Measurements from ENCODE around the gene CROCC2.

Gene CROCC2

GRCh38 chr2:240986787-240987411 lies 80.8 kb downstream of the CROCC2 start:
- H3K36me3 ChIP-seq (ENCODE audit: insufficient read depth, low read length): no peaks in the 10 kb centered on the region
- H3K4me1 ChIP-seq (ENCODE audit: insufficient read depth, low read length, severe bottlenecking): peaks cover 5% of the 10 kb centered on the region
- H3K9me2 ChIP-seq (ENCODE audit: low read depth, low read length): no peaks in the 10 kb centered on the region
- no peaks in the 10 kb centered on the region for H4K20me1 ChIP-seq (ENCODE audit: insufficient read depth, low read length)
- H3K27me3 ChIP-seq (ENCODE audit: insufficient read depth, low read length): no peaks in the 10 kb centered on the region
- no peaks in the 10 kb centered on the region for H3K9me3 ChIP-seq (ENCODE audit: low read length)
- H3K4me3 ChIP-seq (ENCODE audit: low read depth, low read length, poor library complexity, severe bottlenecking): no peak overlapping the region
- H3K27ac ChIP-seq (ENCODE audit: low read depth, low read length, poor library complexity, severe bottlenecking): no peak overlapping the region
- no peak overlapping the region for H2AFZ ChIP-seq (ENCODE audit: low read length)
- H3K79me2 ChIP-seq (ENCODE audit: insufficient read depth, low read length): no peaks in the 10 kb centered on the region
- no peaks in the 10 kb centered on the region for H3F3A ChIP-seq (ENCODE audit: insufficient read depth, low read length)
- TF ChIP-seq CTCF (IDR thresholded peaks at IDR 0.05; ENCODE audit: low read length) (no peak), EZH2 (IDR thresholded peaks at IDR 0.05; ENCODE audit: borderline replicate concordance, low read length) (no peak)
- H3K4me2 ChIP-seq (ENCODE audit: low read length): no peak overlapping the region
- no peak overlapping the region for H3K9ac ChIP-seq (ENCODE audit: low read length)

GRCh38 chr2:240987588-240987987 lies 81.5 kb downstream of the CROCC2 start:
- H3K4me1 ChIP-seq (ENCODE audit: insufficient read depth, low read length, severe bottlenecking): peaks cover 5% of the 10 kb centered on the region
- H3K9me3 ChIP-seq (ENCODE audit: low read length): no peaks in the 10 kb centered on the region
- H2AFZ ChIP-seq (ENCODE audit: low read length): no peak overlapping the region
- H3K36me3 ChIP-seq (ENCODE audit: insufficient read depth, low read length): no peaks in the 10 kb centered on the region
- no peak overlapping the region for H3K9ac ChIP-seq (ENCODE audit: low read length)
- no peaks in the 10 kb centered on the region for H3F3A ChIP-seq (ENCODE audit: insufficient read depth, low read length)
- no peaks in the 10 kb centered on the region for H3K9me2 ChIP-seq (ENCODE audit: low read depth, low read length)
- H4K20me1 ChIP-seq (ENCODE audit: insufficient read depth, low read length): no peaks in the 10 kb centered on the region
- TF ChIP-seq EZH2 (IDR thresholded peaks at IDR 0.05; ENCODE audit: borderline replicate concordance, low read length) (no peak), CTCF (IDR thresholded peaks at IDR 0.05; ENCODE audit: low read length) (no peak)
- no peak overlapping the region for H3K27ac ChIP-seq (ENCODE audit: low read depth, low read length, poor library complexity, severe bottlenecking)
- H3K79me2 ChIP-seq (ENCODE audit: insufficient read depth, low read length): no peaks in the 10 kb centered on the region
- H3K4me3 ChIP-seq (ENCODE audit: low read depth, low read length, poor library complexity, severe bottlenecking): no peak overlapping the region
- H3K4me2 ChIP-seq (ENCODE audit: low read length): no peak overlapping the region
- peaks cover 5% of the 10 kb centered on the region; the same call in 1 of the 2 replicates for H3K27me3 ChIP-seq (ENCODE audit: insufficient read depth, low read length)

- Histone ChIP-seq H3K4me3 (ENCODE audit: low read depth, low read length, poor library complexity, severe bottlenecking) (no peak overlapping the region), H3K27me3 (ENCODE audit: insufficient read depth, low read length) (peaks cover 5% of the 10 kb centered on the region; the same call in 1 of the 2 replicates), H3K9me3 (ENCODE audit: low read length) (no peaks in the 10 kb centered on the region), H3K36me3 (ENCODE audit: insufficient read depth, low read length) (no peaks in the 10 kb centered on the region), H3K9ac (ENCODE audit: low read length) (no peak overlapping the region), H3K4me1 (ENCODE audit: insufficient read depth, low read length, severe bottlenecking) (peaks cover 5% of the 10 kb centered on the region), H3K27ac (ENCODE audit: low read depth, low read length, poor library complexity, severe bottlenecking) (no peak overlapping the region), H4K20me1 (ENCODE audit: insufficient read depth, low read length) (no peaks in the 10 kb centered on the region), H2AFZ (ENCODE audit: low read length) (no peak overlapping the region), H3F3A (ENCODE audit: insufficient read depth, low read length) (no peaks in the 10 kb centered on the region), H3K79me2 (ENCODE audit: insufficient read depth, low read length) (no peaks in the 10 kb centered on the region), H3K4me2 (ENCODE audit: low read length) (no peak overlapping the region), H3K9me2 (ENCODE audit: low read depth, low read length) (no peaks in the 10 kb centered on the region)
- no peak for TF ChIP-seq CTCF (IDR thresholded peaks at IDR 0.05; ENCODE audit: low read length)
Observed at GRCh38 chr2:240988146-240988545, 82.0 kb downstream of the CROCC2 start.
